Natural killer cell treated with Interleukin-12 subunit alpha and Interleukin-12 subunit beta and Interleukin-15 and Interleukin-18, amount 100 ng/mL, for 72 hours (primary cell): ENCODE results near the gene PPP4R2. TPM values are rescaled to one million over a fixed set of nuclear protein-coding genes. Genes with fewer than 3 reads are reported as not detected.

Experiments
- ATAC-seq, 2 donors: fragments of 150-1000 bp; cut with Tn5 transposase in 1 of 2; sonication (Bioruptor Pico), chemical (Tn5 transposase) in 1 of 2; 2 replicates each; pipeline ENCODE4 v1.10.0; 2021
- DNase-seq: peaks from one replicate; pipeline ENCODE4 v3.0.0; 2022; ENCODE audit warnings: low spot score
- H3K27ac Mint-ChIP-seq, 2 donors: 1 replicate in 1 of 2; 2 replicates in 1 of 2; pipeline ENCODE4 v1.8.0; 2022; ENCODE audit warnings: mixed read lengths in 2 of 2, mild to moderate bottlenecking in 1 of 2, moderate library complexity in 1 of 2
- H3K27me3 Mint-ChIP-seq, 2 donors: 1 replicate in 1 of 2; 2 replicates in 1 of 2; pipeline ENCODE4 v1.8.0; 2022; ENCODE audit warnings: mixed read lengths in 2 of 2
- H3K36me3 Mint-ChIP-seq: one replicate; pipeline ENCODE4 v1.8.0; 2022; ENCODE audit warnings: mixed read lengths
- H3K4me1 Mint-ChIP-seq, 2 donors: 1 replicate in 1 of 2; 2 replicates in 1 of 2; pipeline ENCODE4 v1.8.0; 2022; ENCODE audit warnings: low read depth in 2 of 2, mixed read lengths in 2 of 2, mild to moderate bottlenecking in 1 of 2
- H3K4me3 Mint-ChIP-seq: one replicate; pipeline ENCODE4 v1.8.0; 2022; ENCODE audit warnings: mixed read lengths
- H3K9me3 Mint-ChIP-seq: 2 replicates; pipeline ENCODE4 v1.8.0; 2022; ENCODE audit warnings: mixed read lengths
- total RNA-seq, 2 donors: library from RNA; stranded (reverse); gene quantifications; one replicate each; pipeline ENCODE4 v1.2.3, GENCODE V29; 2022

PPP4R2 gene, protein sequence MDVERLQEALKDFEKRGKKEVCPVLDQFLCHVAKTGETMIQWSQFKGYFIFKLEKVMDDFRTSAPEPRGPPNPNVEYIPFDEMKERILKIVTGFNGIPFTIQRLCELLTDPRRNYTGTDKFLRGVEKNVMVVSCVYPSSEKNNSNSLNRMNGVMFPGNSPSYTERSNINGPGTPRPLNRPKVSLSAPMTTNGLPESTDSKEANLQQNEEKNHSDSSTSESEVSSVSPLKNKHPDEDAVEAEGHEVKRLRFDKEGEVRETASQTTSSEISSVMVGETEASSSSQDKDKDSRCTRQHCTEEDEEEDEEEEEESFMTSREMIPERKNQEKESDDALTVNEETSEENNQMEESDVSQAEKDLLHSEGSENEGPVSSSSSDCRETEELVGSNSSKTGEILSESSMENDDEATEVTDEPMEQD
- total RNA-seq = 100 to 1,000 TPM; 126 to 128 TPM

DNA sequence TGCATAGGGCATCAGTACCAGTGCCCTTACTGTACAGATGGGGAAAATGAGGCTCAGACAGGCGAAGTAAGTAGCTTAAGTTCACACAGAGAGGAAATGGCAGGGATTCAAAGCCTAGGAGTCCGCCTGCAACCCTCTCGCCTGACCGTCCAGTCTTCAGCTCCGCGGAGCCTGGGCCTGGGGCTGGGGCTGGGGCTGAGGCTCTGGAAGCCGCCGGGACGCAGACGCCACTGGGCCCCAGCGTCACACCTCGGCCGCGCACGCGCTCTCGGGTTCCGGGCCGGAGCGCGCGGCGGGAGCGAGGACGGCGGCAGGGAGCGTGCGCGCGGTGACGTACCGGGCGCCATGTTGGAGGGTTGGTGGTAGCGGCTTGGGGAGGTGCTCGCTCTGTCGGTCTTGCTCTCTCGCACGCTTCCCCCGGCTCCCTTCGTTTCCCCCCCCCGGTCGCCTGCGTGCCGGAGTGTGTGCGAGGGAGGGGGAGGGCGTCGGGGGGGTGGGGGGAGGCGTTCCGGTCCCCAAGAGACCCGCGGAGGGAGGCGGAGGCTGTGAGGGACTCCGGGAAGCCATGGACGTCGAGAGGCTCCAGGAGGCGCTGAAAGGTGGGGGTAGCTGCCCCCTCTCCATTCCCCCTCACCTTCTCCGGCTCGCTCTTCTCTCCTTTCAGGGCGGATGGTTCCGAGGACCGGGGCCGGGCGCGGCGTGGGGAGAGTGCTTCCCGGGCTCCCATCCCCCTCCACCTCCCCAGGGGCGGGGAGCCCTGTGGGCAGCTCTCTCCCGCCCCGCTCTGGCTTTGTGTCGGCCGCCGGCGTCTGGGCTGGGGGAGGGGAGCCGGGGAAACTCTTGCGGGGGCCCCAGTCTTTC lies at the start of gene PPP4R2:
Gene PPP4R2, plus strand, starts transcription at position 339 of the 861 bp plus-strand sequence. Its CDS starts 227 bp downstream, at position 566.
- Mint-ChIP-seq H3K27me3 (no peaks in the 10 kb centered on the region), H3K36me3 (peaks cover 25% of the 10 kb centered on the region), H3K4me1 (peaks cover 31 to 38% of the 10 kb centered on the region in 2 donors), H3K4me3 (peak within 1 kb of the TSS; percentile 97), H3K9me3 (no peaks in the 10 kb centered on the region), H3K27ac (peak within 1 kb of the TSS; percentile 82 to 93)
- DNase-seq (peak; percentile 93), ATAC-seq (peak; percentile 93 to 96)

DNA sequence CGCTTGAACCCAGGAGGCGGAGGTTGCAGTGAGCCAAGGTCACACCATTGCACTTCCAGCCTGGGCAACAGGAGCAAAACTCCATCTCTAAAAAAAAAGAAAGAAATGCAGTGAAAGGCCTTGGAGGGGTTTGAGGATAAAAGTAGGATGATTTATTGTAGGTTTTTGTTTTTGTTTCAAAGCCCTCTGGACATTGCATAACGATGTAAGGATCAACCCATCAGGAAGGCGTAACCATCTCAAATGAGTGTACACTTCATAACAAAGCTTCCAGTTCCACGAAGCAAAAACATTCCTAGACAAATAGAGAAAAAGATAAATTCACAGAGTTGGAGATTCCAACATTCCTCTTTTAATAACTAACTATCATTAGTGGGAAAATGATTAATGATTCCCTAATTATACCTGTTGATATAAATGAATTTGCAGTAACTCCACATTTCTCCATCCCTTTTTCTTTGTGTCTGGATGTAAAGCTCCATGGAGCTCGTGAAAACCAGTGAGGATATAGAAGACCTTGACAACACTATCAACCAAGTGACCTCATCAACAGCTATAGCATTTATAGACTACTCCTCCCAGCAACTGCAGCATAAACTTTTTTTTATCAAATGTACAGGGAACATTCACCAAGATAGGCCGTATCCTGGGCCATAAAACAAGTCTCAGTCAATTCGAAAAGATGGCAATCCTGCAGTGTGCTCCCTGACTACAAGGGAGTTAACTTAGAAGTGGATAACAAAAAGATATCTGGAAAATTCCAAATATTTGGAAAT lies 48.7 kb upstream of the PPP4R2 start:
- Mint-ChIP-seq H3K9me3 (no peaks in the 10 kb centered on the region), H3K4me1 (peaks cover 16 to 17% of the 10 kb centered on the region in 2 donors), H3K27me3 (peaks cover 0 to 2% of the 10 kb centered on the region in 2 donors), H3K27ac (no peak overlapping the region), H3K4me3 (no peak overlapping the region), H3K36me3 (no peaks in the 10 kb centered on the region)
- DNase-seq (no peak), ATAC-seq (no peak)

DNA sequence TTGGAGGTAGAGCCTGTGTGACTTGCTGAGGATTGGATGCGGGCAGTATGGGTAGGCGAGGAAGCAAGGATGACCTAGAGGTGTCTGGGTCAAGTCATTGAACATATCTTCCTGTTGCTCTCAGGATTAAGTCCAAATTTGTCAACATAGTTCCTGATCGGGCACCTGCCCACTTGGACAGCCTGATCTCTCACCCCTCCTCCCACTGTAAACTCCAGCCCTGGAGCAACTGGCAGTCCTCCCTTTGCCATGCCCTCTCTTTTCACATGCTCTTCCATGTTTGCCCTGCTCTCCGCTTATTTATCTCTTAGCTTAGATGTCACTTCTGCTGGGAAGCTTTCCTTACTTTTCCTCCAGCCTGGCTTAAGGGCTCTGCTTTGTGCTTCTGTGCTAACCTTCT lies 47.6 kb upstream of the PPP4R2 start:
- ATAC-seq (no peak), DNase-seq (no peak)
- no peaks in the 10 kb centered on the region for H3K9me3 Mint-ChIP-seq
- no peak overlapping the region for H3K4me3 Mint-ChIP-seq
- H3K27me3 Mint-ChIP-seq = peaks cover 0 to 2% of the 10 kb centered on the region in 2 donors
- peaks cover 16 to 17% of the 10 kb centered on the region in 2 donors for H3K4me1 Mint-ChIP-seq
- no peak overlapping the region for H3K27ac Mint-ChIP-seq
- no peaks in the 10 kb centered on the region for H3K36me3 Mint-ChIP-seq

DNA sequence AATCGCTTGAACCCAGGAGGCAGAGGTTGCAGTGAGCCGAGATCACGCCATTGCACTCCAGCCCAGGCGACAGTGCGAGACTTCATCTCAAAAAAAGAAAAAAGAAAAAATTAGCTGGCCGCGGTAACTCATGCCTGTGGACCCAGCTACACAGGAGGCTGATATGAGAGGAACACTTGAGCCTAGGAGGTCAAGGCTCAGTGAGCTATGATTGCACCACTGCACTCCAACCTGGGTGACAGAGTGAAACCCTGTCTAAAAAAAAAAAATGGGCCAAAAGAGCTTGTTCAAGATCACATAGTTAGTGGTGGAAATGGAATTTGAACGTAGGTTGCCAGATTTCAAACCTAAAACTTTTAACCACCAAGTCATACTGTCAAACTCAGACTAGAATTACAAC lies 46.2 kb upstream of the PPP4R2 start:
- ATAC-seq = no peak
- Mint-ChIP-seq H3K9me3 (no peaks in the 10 kb centered on the region), H3K4me1 (peaks cover 13 to 14% of the 10 kb centered on the region in 2 donors), H3K27me3 (peaks cover 0 to 2% of the 10 kb centered on the region in 2 donors), H3K36me3 (no peaks in the 10 kb centered on the region), H3K27ac (no peak overlapping the region), H3K4me3 (no peak overlapping the region)
- DNase-seq = no peak

DNA sequence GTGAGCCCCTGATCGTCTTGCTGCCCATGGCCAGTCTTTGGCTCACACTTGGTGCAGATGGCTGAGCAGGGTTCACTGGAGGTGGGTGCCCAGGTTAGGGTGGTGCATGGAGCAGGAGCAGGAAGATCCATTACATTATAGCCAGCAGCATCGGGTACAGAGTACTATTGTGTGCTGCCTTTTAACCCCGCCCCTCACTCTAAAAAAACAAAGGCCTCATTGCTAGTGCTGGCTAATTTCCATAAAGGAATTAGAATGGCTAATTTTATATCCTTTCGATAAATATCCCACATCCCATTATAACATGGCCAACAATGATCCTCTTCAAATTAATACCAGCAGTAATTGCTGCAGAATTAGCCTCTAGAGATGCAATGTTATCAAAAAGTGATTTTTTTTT lies 45.8 kb upstream of the PPP4R2 start:
- Mint-ChIP-seq H3K4me1 (peaks cover 10% of the 10 kb centered on the region in 2 donors), H3K27me3 (peaks cover 0 to 2% of the 10 kb centered on the region in 2 donors), H3K9me3 (no peaks in the 10 kb centered on the region), H3K4me3 (no peak overlapping the region), H3K27ac (no peak overlapping the region), H3K36me3 (no peaks in the 10 kb centered on the region)
- peak in 1 of 2 donors; percentile 50 for ATAC-seq
- DNase-seq = no peak

DNA sequence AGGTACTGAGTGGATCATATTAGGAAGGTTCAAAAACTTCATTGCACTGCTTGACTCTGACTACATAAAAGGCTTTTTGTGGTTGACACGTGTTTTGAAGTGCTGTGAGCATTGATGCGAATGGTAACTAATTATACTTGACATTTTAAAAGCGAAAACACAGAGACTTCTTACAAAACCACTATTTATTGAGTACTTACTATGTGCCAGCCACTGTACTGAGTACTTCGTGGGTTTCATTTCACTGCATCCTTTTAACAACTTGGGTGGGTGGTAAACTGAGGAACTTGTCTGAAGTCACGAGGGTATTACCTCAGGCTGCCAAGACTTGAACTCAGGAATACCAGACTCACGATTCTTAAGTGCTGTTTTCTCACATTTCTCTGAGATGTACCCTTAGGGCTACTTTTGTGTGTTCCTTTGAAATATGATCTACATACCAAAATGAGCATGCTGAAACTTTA lies 45.3 kb upstream of the PPP4R2 start:
- H3K27me3 Mint-ChIP-seq = peaks cover 0 to 5% of the 10 kb centered on the region in 2 donors
- H3K4me1 Mint-ChIP-seq = peaks cover 10% of the 10 kb centered on the region in 2 donors
- no peaks in the 10 kb centered on the region for H3K36me3 Mint-ChIP-seq
- no peak overlapping the region for H3K4me3 Mint-ChIP-seq
- no peak overlapping the region for H3K27ac Mint-ChIP-seq
- DNase-seq (no peak), ATAC-seq (peak; percentile 68 to 70)
- H3K9me3 Mint-ChIP-seq = no peaks in the 10 kb centered on the region

DNA sequence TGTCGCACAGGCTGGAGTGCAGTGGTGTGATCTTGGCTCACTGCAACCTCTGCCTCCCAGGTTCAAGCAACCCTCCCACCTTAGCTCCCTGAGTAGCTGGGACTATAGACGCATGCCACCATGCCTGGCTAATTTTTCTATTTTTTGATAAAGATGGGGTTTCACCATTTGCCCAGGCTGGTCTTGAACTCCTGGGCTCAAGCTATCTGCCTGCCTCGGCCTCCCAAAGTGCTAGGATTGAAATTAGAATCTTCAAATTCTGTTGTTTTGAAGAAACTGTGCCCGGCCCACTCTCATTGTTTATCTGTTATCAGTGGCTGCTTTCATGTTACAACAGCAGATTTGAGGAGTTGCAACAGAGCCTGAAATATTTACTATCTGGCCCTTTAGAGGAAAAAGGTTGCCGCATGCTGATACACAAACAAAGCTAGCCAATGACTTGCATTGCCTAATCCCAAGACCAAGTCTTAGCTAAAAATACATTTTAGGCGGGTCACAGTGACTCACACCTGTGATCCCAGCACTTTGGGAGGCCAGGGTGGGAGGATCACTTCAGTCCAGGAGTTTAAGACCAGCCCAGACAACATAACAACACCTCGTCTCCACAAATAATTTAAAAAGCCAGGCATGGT lies 43.2 kb upstream of the PPP4R2 start:
- Mint-ChIP-seq H3K9me3 (no peaks in the 10 kb centered on the region), H3K27ac (no peak overlapping the region), H3K27me3 (peaks cover 0 to 5% of the 10 kb centered on the region in 2 donors), H3K4me1 (peaks cover 10% of the 10 kb centered on the region in 2 donors), H3K36me3 (no peaks in the 10 kb centered on the region), H3K4me3 (no peak overlapping the region)
- DNase-seq = no peak
- no peak for ATAC-seq

DNA sequence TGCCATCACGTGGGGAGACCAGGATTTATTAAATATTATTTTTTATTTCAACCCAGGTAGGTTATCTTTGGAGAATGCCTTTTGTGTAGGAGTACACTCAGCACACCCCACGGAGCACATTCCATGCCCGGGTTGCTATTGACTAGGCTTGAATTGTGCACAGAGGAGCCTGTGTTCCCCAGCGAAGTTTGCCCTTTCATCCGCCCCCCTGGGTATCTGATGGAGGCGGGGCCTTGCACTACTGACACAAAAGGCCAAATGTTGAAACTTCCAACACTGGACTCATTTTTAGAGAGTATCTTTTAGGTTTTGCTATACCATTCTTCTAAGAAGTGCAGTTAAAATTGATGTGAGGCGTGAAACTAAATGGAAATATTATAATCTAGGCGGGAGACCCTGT lies 39.3 kb upstream of the PPP4R2 start:
- H3K4me1 Mint-ChIP-seq = peaks cover 0 to 5% of the 10 kb centered on the region in 2 donors
- DNase-seq = no peak
- no peak overlapping the region for H3K27ac Mint-ChIP-seq
- H3K27me3 Mint-ChIP-seq = peaks cover 5 to 8% of the 10 kb centered on the region in 2 donors
- no peaks in the 10 kb centered on the region for H3K36me3 Mint-ChIP-seq
- no peak for ATAC-seq
- H3K9me3 Mint-ChIP-seq = no peaks in the 10 kb centered on the region
- H3K4me3 Mint-ChIP-seq = no peak overlapping the region

DNA sequence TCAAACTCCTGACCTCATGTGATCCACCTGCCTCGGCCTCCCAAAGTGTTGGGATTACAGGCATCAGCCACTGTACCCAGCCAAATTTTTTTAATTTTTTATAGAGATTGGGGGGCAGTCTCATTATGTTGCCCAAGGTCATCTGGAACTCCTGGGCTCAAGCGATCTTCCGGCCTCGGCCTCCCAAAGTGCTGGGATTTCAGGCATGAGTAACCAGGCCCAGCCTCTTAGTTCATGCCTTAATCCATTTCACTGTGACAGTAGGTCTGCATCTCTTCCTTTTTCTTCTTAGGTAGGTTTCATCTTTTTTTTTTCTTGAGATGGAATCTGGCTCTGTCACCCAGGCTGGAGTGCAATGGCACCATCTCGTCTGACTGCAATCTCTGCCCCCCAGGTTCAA lies 37.3 kb upstream of the PPP4R2 start:
- peaks cover 8 to 10% of the 10 kb centered on the region in 2 donors for H3K27me3 Mint-ChIP-seq
- no peak overlapping the region for H3K4me3 Mint-ChIP-seq
- no peaks in the 10 kb centered on the region for H3K9me3 Mint-ChIP-seq
- no peaks in the 10 kb centered on the region for H3K36me3 Mint-ChIP-seq
- ATAC-seq (no peak), DNase-seq (no peak)
- H3K4me1 Mint-ChIP-seq = peaks cover 0 to 5% of the 10 kb centered on the region in 2 donors
- no peak overlapping the region for H3K27ac Mint-ChIP-seq

DNA sequence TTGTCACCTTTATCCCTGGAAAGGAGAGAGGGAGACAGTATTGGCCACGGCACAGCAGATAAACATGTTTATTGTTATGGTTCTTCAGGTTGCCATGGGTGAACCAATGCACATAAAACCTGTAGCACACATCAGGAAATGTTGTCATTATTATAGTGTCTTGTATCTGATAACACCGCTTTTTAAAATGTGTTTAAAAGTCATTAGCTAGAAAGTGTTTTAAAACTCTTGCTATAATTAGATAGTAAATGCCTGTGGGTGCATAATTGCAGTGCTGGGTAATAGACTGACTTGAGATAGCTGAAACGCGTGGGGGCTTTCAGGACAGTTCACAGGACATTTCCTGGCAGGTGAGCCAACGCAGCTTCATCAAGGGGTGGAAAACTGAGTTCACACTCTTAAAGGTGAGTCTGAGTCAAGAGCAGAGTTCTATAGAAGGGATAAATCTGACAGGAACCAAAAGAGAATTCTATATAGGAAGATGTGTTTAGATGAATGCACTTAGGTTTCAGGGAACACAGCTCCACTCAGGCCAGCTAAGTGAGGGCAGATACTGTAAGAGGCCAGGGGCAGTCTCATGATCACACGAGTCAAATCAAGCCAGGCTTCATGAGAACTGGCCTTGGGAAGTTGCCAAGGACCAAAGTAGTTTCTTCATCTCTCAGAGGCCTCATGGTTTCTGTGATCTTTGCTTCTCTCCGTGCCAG lies 35.6 kb upstream of the PPP4R2 start:
- peaks cover 8% of the 10 kb centered on the region in 2 donors for H3K27me3 Mint-ChIP-seq
- H3K9me3 Mint-ChIP-seq = no peaks in the 10 kb centered on the region
- ATAC-seq (no peak), DNase-seq (no peak)
- H3K4me3 Mint-ChIP-seq = no peak overlapping the region
- no peaks in the 10 kb centered on the region for H3K36me3 Mint-ChIP-seq
- no peak overlapping the region for H3K27ac Mint-ChIP-seq
- H3K4me1 Mint-ChIP-seq = peaks cover 7 to 17% of the 10 kb centered on the region in 2 donors

DNA sequence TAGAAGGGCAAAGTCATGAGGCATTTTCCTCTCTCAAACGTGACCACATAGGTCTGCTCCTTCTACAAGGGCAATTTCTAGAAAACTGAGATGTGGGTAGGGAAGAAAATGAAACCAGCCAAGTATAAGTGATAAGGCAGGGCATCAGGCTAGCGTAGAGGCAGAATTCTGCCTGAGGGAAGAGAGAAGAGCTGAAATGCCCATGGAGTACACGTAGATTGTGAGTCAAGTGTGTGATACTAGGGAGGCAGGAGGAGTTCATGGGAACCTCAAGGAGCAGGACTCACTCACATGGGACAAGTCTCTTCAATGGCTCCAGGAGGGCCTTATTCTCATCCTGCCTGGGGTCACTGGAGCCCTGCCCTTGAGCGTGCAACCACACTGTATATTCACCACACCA lies 34.9 kb upstream of the PPP4R2 start:
- DNase-seq (no peak), ATAC-seq (peak in 1 of 2 donors; percentile 43)
- Mint-ChIP-seq H3K4me1 (peaks cover 10 to 17% of the 10 kb centered on the region in 2 donors), H3K27ac (peak overlapping the region in 1 of 2 donors; percentile 1), H3K9me3 (no peaks in the 10 kb centered on the region), H3K27me3 (peaks cover 6 to 8% of the 10 kb centered on the region in 2 donors), H3K4me3 (no peak overlapping the region), H3K36me3 (no peaks in the 10 kb centered on the region)

DNA sequence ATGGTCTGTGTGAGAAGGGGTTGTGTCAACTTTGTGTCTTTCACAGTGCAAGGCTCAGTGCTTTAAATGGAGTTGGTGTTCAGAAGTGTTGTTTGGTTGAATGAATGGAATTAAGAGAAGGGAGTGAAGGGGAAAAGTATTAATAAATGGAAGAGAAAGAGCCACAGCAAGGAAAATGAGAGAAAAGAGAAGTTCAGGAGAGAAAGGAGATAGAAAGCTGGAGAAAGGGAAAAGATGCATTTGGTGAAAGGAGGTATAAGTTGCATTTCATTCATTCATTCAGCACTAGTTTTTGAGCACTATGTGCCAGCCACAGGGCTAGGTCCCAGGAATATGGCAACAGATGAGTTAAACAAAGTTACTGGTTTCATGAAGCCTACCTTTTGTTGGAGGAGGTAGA lies 34.3 kb upstream of the PPP4R2 start:
- Mint-ChIP-seq H3K36me3 (no peaks in the 10 kb centered on the region), H3K4me1 (peaks cover 10 to 18% of the 10 kb centered on the region in 2 donors), H3K4me3 (no peak overlapping the region), H3K9me3 (no peaks in the 10 kb centered on the region), H3K27ac (peak overlapping the region in 1 of 2 donors; percentile 1), H3K27me3 (peaks cover 6 to 8% of the 10 kb centered on the region in 2 donors)
- ATAC-seq = no peak
- DNase-seq = no peak
